ENCODE results near the gene KIAA1671. TPM values are rescaled to one million over a fixed set of nuclear protein-coding genes. Genes with fewer than 3 reads are reported as not detected.

KIAA1671 gene
- total RNA-seq, 3 donors from 2014 or later = 9.8 to 62.8 (median 36.4) TPM

- intact Hi-C loops (cut with DNase I; ENCODE audit: low total_unique reads) = no loop called here
- Histone ChIP-seq H3K4me3 (no peak overlapping the region), H3K27me3 (no peaks in the 10 kb centered on the region), H3K36me3 (no peaks in the 10 kb centered on the region), H3K9me3 (no peaks in the 10 kb centered on the region), H3K27ac (peak overlapping the region; percentile 76 to 80), H3K4me1 (peaks cover 3 to 35% of the 10 kb centered on the region in 2 donors)
- TF ChIP-seq POLR2AphosphoS5 (IDR thresholded peaks at IDR 0.05) = no peak
- TF ChIP-seq POLR2A (IDR thresholded peaks at IDR 0.05) = no peak
- TF ChIP-seq, protein P1, sequence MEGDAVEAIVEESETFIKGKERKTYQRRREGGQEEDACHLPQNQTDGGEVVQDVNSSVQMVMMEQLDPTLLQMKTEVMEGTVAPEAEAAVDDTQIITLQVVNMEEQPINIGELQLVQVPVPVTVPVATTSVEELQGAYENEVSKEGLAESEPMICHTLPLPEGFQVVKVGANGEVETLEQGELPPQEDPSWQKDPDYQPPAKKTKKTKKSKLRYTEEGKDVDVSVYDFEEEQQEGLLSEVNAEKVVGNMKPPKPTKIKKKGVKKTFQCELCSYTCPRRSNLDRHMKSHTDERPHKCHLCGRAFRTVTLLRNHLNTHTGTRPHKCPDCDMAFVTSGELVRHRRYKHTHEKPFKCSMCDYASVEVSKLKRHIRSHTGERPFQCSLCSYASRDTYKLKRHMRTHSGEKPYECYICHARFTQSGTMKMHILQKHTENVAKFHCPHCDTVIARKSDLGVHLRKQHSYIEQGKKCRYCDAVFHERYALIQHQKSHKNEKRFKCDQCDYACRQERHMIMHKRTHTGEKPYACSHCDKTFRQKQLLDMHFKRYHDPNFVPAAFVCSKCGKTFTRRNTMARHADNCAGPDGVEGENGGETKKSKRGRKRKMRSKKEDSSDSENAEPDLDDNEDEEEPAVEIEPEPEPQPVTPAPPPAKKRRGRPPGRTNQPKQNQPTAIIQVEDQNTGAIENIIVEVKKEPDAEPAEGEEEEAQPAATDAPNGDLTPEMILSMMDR (IDR thresholded peaks at IDR 0.05) = no peak
- no peak for DNase-seq (ENCODE audit: low spot score in 2 of 2)
Observed at GRCh38 chr22:25136953-25137576, 184.5 kb downstream of the KIAA1671 start.

- Histone ChIP-seq H3K9me3 (no peaks in the 10 kb centered on the region), H3K36me3 (no peaks in the 10 kb centered on the region), H3K27ac (peak overlapping the region; percentile 76 to 80), H3K27me3 (no peaks in the 10 kb centered on the region), H3K4me1 (peaks cover 3 to 29% of the 10 kb centered on the region in 2 donors), H3K4me3 (no peak overlapping the region)
- TF ChIP-seq POLR2AphosphoS5 (IDR thresholded peaks at IDR 0.05) (peak in 1 of 3 donors; percentile 20), POLR2A (IDR thresholded peaks at IDR 0.05) (no peak)
- no peak for DNase-seq (ENCODE audit: low spot score in 2 of 2)
- intact Hi-C loops (cut with DNase I; ENCODE audit: low total_unique reads) = no loop called here
Observed at GRCh38 chr22:25137577-25138525, 185.3 kb downstream of the KIAA1671 start.

DNA sequence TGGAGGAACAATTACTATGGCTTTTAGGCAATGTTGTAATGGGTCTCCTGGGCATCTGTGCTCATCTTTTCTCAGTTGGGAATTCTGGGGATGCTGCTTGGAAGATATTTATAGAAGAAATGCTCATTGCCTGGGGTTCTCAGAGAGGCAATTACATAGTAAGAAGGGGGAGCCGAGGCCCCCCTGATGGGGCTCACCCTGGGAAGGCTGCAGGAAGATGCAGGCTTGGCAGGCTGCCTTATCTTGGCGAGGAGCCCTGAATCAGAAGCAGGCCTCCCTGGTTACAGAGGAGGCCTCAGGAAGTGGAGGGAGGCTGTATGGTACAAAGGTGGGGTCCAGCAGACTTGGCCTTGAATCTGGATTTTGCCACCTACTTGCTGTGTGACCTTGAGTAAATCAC, 186.5 kb downstream of the KIAA1671 start:
- intact Hi-C loops (cut with DNase I; ENCODE audit: low total_unique reads) = no loop called here
- DNase-seq (ENCODE audit: low spot score in 2 of 2) = no peak

GRCh38 chr22:25142102-25142501, 189.6 kb downstream of the KIAA1671 start:
- no peak for DNase-seq (ENCODE audit: low spot score in 2 of 2)
- H3K4me3 ChIP-seq = no peak overlapping the region
- TF ChIP-seq, protein P1 (IDR thresholded peaks at IDR 0.05) = no peak
- intact Hi-C loops (cut with DNase I; ENCODE audit: low total_unique reads) = no loop called here
- no peaks in the 10 kb centered on the region for H3K9me3 ChIP-seq
- peak overlapping the region; percentile 57 to 88 for H3K27ac ChIP-seq
- no peaks in the 10 kb centered on the region for H3K36me3 ChIP-seq
- no peaks in the 10 kb centered on the region for H3K27me3 ChIP-seq
- peaks cover 0 to 10% of the 10 kb centered on the region in 2 donors for H3K4me1 ChIP-seq

More for the DNA sequence above, 186.5 kb downstream of the KIAA1671 start:
- no peaks in the 10 kb centered on the region for H3K27me3 ChIP-seq
- H3K36me3 ChIP-seq = no peaks in the 10 kb centered on the region
- H3K4me3 ChIP-seq = no peak overlapping the region
- H3K4me1 ChIP-seq = peaks cover 0 to 20% of the 10 kb centered on the region in 2 donors
- H3K9me3 ChIP-seq = no peaks in the 10 kb centered on the region
- peak overlapping the region; percentile 76 to 80 for H3K27ac ChIP-seq
- TF ChIP-seq POLR2AphosphoS5 (IDR thresholded peaks at IDR 0.05) (no peak), POLR2A (IDR thresholded peaks at IDR 0.05) (no peak)
- TF ChIP-seq, protein P1 (IDR thresholded peaks at IDR 0.05) = no peak

DNA sequence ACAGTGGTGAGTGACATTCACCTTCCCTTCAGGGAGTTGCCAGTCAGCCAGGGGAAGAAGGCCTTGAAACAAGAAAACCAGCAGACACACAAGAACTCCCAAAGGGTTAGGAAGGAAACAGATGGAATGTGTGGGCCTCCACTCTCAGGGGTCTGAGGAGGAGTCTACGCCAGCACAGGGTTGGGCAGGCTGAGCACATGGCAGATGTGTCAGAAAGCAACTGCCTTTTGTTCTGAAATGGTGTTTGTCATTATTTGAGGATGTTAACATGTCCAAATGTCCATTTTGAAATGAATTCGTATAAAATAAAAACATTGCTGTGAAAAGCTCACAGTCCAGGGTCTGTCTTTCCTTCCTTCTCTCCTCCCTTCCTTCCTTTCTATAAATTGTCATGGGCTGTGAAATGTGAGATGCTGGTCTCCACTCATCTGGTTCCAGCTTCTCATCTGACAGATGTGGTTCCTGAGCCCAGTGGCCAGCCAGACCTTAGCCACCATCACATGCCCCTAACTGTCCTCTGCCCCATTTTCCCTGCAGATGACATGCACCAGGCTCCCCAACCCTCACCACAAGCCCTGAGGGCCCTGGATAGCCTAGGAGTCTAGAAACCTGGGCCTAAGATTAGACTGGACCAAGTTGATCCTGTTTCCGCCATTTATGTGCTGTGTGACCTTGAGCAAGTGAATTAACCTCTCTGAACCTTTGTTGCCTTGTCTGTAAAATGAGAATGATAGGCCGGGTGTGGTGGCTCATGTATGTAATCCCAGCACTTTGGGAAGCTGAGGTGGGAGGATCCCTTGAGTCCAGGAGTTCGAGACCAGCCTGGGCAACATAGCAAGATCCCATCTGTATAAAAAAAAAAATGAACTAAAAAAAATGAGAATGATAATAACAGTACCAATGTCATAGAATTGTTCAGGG, 190.9 kb downstream of the KIAA1671 start:
- Histone ChIP-seq H3K36me3 (no peaks in the 10 kb centered on the region), H3K4me1 (peaks cover 0 to 23% of the 10 kb centered on the region in 2 donors), H3K9me3 (no peaks in the 10 kb centered on the region), H3K27ac (peak overlapping the region; percentile 57 to 88), H3K27me3 (no peaks in the 10 kb centered on the region), H3K4me3 (no peak overlapping the region)
- TF ChIP-seq POLR2AphosphoS5 (IDR thresholded peaks at IDR 0.05) (no peak), POLR2A (IDR thresholded peaks at IDR 0.05) (no peak)
- TF ChIP-seq, protein P1 (IDR thresholded peaks at IDR 0.05) = no peak
- intact Hi-C loops (cut with DNase I; ENCODE audit: low total_unique reads) = no loop called here
- DNase-seq (ENCODE audit: low spot score in 2 of 2) = no peak

All from breast epithelium (tissue), 4 donors.